Liver (tissue), 3 donors: ENCODE measurements around the gene PODXL2.

Source experiments
- EGR1 ChIP-seq, 2 donors: IDR thresholded peaks; 2 replicates each; pipeline ENCODE4 v1.6.1; 2016 to 2018; ENCODE audit warnings: antibody characterized with exemption in 2 of 2, low read depth in 2 of 2
- RAD21 ChIP-seq, 2 donors: IDR thresholded peaks; 2 replicates each; pipeline ENCODE4 v1.6.1; 2016; ENCODE audit warnings: antibody characterized with exemption in 2 of 2, mild to moderate bottlenecking in 2 of 2
- RXRA ChIP-seq, 2 donors: IDR thresholded peaks; 2 replicates each; pipeline ENCODE4 v1.6.1; 2017 to 2018; ENCODE audit warnings: antibody characterized with exemption in 2 of 2, mild to moderate bottlenecking in 1 of 2
- SP1 ChIP-seq: IDR thresholded peaks from 2 replicates; pipeline ENCODE4 v1.6.1; 2018; ENCODE audit warnings: antibody characterized with exemption, mild to moderate bottlenecking
- TAF1 ChIP-seq: conservative IDR thresholded peaks from 2 replicates; pipeline ENCODE4 v1.6.1; 2016; ENCODE audit warnings: antibody characterized with exemption, mild to moderate bottlenecking
- YY1 ChIP-seq: IDR thresholded peaks from 2 replicates; pipeline ENCODE4 v1.6.1; 2016; ENCODE audit warnings: antibody characterized with exemption, mild to moderate bottlenecking
- TF ChIP-seq, protein P1 (sequence below): IDR thresholded peaks from 2 replicates; pipeline ENCODE4 v1.6.1; 2016; ENCODE audit warnings: antibody characterized with exemption
- TF ChIP-seq, protein P2 (sequence below): fragments of 150-350 bp; IDR thresholded peaks from 2 replicates; pipeline ENCODE4 v1.5.1; 2017; ENCODE audit warnings: improper control_type of control experiment, low read depth, low read length; ENCODE audit not compliant: missing input control
- TF ChIP-seq, protein P3 (sequence below): IDR thresholded peaks from 2 replicates; pipeline ENCODE4 v1.6.1; 2016; ENCODE audit warnings: antibody characterized with exemption
- donor health status: healthy.
- donor health status: healthy.

DNA sequence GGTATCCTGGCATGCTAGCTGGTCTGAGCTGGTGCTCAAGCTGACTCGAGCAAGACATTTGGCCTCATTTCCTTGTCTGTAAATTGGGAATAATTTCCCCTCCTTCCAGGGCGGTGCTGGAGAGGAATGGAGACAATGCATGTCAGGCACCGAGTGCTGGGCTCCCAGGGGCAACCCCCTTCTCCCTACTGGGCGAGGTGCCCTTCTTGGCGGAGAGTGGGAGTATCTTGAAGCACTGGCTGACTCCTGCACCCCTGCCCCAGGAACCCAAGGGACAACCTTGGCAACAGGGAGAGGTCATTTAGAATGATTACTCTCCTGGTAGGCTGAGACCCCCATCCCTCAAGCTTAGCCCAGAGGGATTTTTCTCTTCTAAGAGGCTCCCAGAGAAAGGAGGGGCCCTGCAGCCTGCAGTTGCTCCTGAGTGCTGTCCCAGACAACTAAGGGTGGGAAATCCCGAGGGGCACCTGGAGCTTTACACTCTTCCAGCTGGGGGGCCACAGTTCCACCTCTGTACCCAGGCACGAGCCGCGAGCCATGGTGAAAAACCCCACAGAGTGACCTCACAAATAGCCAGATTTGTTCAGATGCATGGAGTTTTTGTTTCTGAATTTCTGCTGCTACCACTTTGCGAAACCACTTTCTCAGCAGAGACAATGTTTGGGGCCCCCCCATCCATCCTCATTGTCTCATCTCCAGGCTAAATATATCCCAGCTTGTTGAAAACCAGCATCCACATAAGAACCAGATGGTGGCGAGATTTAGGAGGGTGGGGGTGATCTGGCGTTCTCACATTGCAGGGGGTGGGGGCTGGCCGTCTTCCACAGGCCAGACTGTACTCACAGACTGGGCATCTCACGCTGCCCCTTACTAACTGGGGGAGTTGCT is 88.6 kb downstream of the PODXL2 start:
- TF ChIP-seq, protein P1, sequence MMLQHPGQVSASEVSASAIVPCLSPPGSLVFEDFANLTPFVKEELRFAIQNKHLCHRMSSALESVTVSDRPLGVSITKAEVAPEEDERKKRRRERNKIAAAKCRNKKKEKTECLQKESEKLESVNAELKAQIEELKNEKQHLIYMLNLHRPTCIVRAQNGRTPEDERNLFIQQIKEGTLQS = no peak
- TF ChIP-seq, protein P2, sequence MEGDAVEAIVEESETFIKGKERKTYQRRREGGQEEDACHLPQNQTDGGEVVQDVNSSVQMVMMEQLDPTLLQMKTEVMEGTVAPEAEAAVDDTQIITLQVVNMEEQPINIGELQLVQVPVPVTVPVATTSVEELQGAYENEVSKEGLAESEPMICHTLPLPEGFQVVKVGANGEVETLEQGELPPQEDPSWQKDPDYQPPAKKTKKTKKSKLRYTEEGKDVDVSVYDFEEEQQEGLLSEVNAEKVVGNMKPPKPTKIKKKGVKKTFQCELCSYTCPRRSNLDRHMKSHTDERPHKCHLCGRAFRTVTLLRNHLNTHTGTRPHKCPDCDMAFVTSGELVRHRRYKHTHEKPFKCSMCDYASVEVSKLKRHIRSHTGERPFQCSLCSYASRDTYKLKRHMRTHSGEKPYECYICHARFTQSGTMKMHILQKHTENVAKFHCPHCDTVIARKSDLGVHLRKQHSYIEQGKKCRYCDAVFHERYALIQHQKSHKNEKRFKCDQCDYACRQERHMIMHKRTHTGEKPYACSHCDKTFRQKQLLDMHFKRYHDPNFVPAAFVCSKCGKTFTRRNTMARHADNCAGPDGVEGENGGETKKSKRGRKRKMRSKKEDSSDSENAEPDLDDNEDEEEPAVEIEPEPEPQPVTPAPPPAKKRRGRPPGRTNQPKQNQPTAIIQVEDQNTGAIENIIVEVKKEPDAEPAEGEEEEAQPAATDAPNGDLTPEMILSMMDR = no peak
- no peak for TF ChIP-seq EGR1 (IDR thresholded peaks at IDR 0.05; ENCODE audit: low read depth in 2 of 2)
- no peak for TF ChIP-seq YY1
- no peak for TF ChIP-seq SP1
- TF ChIP-seq, protein P3, sequence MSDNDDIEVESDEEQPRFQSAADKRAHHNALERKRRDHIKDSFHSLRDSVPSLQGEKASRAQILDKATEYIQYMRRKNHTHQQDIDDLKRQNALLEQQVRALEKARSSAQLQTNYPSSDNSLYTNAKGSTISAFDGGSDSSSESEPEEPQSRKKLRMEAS = no peak
- no peak for TF ChIP-seq RAD21 (IDR thresholded peaks at IDR 0.05)
- TF ChIP-seq TAF1 = no peak
- TF ChIP-seq RXRA (IDR thresholded peaks at IDR 0.05) = no peak
